H1 (cell line): ENCODE measurements around the gene RAD51B. TPM values are rescaled to one million over a fixed set of nuclear protein-coding genes. Genes with fewer than 3 reads are reported as not detected.
A peak's percentile ranks its signal among the peaks of the same experiment; 100 is the strongest.

ENCODE experiments used
- CTCF ChIA-PET: fragments of 300-600 bp; sonication (Branson Sonifier 250); formaldehyde crosslinking; loops from one replicate; lab custom pipeline; 2021; ENCODE audit not compliant: partially characterized antibody; lab: Charles Lee
- POLR2A ChIA-PET: fragments of 300-600 bp; sonication (Branson Sonifier 250); formaldehyde crosslinking; loops from one replicate; lab custom pipeline; 2021; ENCODE audit warnings: inconsistent platforms; ENCODE audit not compliant: partially characterized antibody; lab: Charles Lee
- DNase-seq, 2 experiments: peaks; one replicate each; pipeline versions ENCODE4 v3.0.0 to v3.0.0-alpha.2; 2010 to 2022; ENCODE audit warnings: low spot score in 2 of 2, low read depth in 1 of 2, mixed read lengths in 1 of 2
- FAIRE-seq: peaks from 2 replicates; lab custom pipeline; 2011; peaks lifted over from hg19 to GRCh38; lab: Jason Lieb, UNC
- H2AFZ ChIP-seq: 2 replicates; pipeline ENCODE4 v1.8.1; 2012; ENCODE audit warnings: low read length, inconsistent platforms
- H2AK5ac ChIP-seq: 2 replicates; pipeline ENCODE4 v1.6.1; 2013; ENCODE audit warnings: low read depth, low read length
- H2BK120ac ChIP-seq: replicated peaks from 2 replicates; pipeline ENCODE3; 2013; ENCODE audit warnings: low read depth, low read length, inconsistent platforms
- H2BK12ac ChIP-seq: 2 replicates; pipeline ENCODE4 v1.6.1; 2013; ENCODE audit warnings: low read depth, low read length
- H2BK15ac ChIP-seq: 2 replicates; pipeline ENCODE4 v1.6.1; 2013; ENCODE audit warnings: low read length
- H2BK20ac ChIP-seq: 2 replicates; pipeline ENCODE4 v1.6.1; 2013; ENCODE audit warnings: low read length
- H2BK5ac ChIP-seq: 2 replicates; pipeline ENCODE4 v1.6.1; 2013; ENCODE audit warnings: low read depth, low read length
- H3K14ac ChIP-seq: 2 replicates; pipeline ENCODE4 v1.6.1; 2013; ENCODE audit warnings: inconsistent platforms; ENCODE audit not compliant: insufficient read length
- H3K18ac ChIP-seq: 2 replicates; pipeline ENCODE4 v1.6.1; 2013; ENCODE audit warnings: low read length; ENCODE audit errors: extremely low read depth
- H3K23ac ChIP-seq: 2 replicates; pipeline ENCODE4 v1.6.1; 2013; ENCODE audit warnings: inconsistent platforms; ENCODE audit not compliant: insufficient read length
- H3K23me2 ChIP-seq: 2 replicates; pipeline ENCODE4 v1.6.1; 2013; ENCODE audit warnings: low read depth, low read length
- H3K27ac ChIP-seq: 2 replicates; pipeline ENCODE4 v1.6.1; 2011; ENCODE audit warnings: low read depth, low read length, inconsistent platforms
- H3K27me3 ChIP-seq, 4 experiments: replicated peaks in 1 of 4; 1 replicate in 1 of 4; 2 replicates in 3 of 4; pipeline versions ENCODE4 v1.6.1 to v1.8.1; 2011 to 2013; ENCODE audit warnings: low read length in 3 of 4, mild to moderate bottlenecking in 3 of 4, inconsistent platforms in 2 of 4, mixed read lengths in 2 of 4, moderate library complexity in 1 of 4; ENCODE audit not compliant: control insufficient read depth in 3 of 4, insufficient read depth in 3 of 4; ENCODE audit errors: extremely low read depth in 1 of 4
- H3K36me3 ChIP-seq, 4 experiments: 2 replicates each; pipeline versions ENCODE4 v1.6.1 to v1.8.1; 2011 to 2013; ENCODE audit warnings: mild to moderate bottlenecking in 4 of 4, low read length in 3 of 4, moderate library complexity in 2 of 4, control low read depth in 1 of 4, inconsistent platforms in 1 of 4; ENCODE audit not compliant: insufficient read depth in 4 of 4, control insufficient read depth in 2 of 4
- H3K4ac ChIP-seq: replicated peaks from 2 replicates; pipeline ENCODE3; 2013; ENCODE audit warnings: low read length, low read depth, mixed read lengths, inconsistent platforms; ENCODE audit not compliant: insufficient read length
- H3K4me1 ChIP-seq, 4 experiments: replicated peaks in 1 of 4; 1 replicate in 1 of 4; 2 replicates in 3 of 4; pipeline versions ENCODE4 v1.6.1 to v1.8.1; 2011 to 2013; ENCODE audit warnings: low read length in 3 of 4, inconsistent platforms in 2 of 4, mixed read lengths in 1 of 4; ENCODE audit not compliant: insufficient read depth in 4 of 4, control insufficient read depth in 3 of 4
- H3K4me2 ChIP-seq, 2 experiments: 2 replicates each; pipeline versions ENCODE4 v1.6.1 to v1.8.1; 2011 to 2013; ENCODE audit warnings: low read depth in 2 of 2, low read length in 2 of 2, control low read depth in 1 of 2, inconsistent platforms in 1 of 2, mild to moderate bottlenecking in 1 of 2; ENCODE audit not compliant: insufficient read depth in 1 of 2
- H3K4me3 ChIP-seq, 4 experiments: fragments of 200-600, 300-600 bp in 1 of 4; sonication (generic), shearing (Covaris generic), sonication (Bioruptor Twin) in 1 of 4; 2 replicates each; pipeline versions ENCODE4 v1.5.1 to v1.8.1; 2011 to 2016; ENCODE audit warnings: low read length in 4 of 4, low read depth in 3 of 4, control low read depth in 2 of 4, inconsistent platforms in 2 of 4, mild to moderate bottlenecking in 2 of 4, mixed read lengths in 1 of 4, moderate library complexity in 1 of 4; ENCODE audit not compliant: insufficient read depth in 2 of 4; ENCODE audit errors: extremely low read depth in 1 of 4
- H3K56ac ChIP-seq: replicated peaks from 2 replicates; pipeline ENCODE3; 2013; ENCODE audit warnings: low read depth, mild to moderate bottlenecking, mixed read lengths, low read length, inconsistent platforms; ENCODE audit not compliant: insufficient read length
- H3K79me1 ChIP-seq: 2 replicates; pipeline ENCODE4 v1.6.1; 2013; ENCODE audit warnings: low read depth, low read length, control low read depth
- H3K79me2 ChIP-seq, 2 experiments: 2 replicates each; pipeline versions ENCODE4 v1.6.1 to v1.8.1; 2012 to 2013; ENCODE audit warnings: low read length in 2 of 2, mild to moderate bottlenecking in 2 of 2, inconsistent platforms in 1 of 2; ENCODE audit not compliant: insufficient read depth in 2 of 2, control insufficient read depth in 1 of 2
- H3K9ac ChIP-seq, 4 experiments: replicated peaks in 1 of 4; 1 replicate in 1 of 4; 2 replicates in 3 of 4; pipeline versions ENCODE4 v1.6.1 to v1.8.1; 2011 to 2013; ENCODE audit warnings: low read depth in 3 of 4, low read length in 3 of 4, control low read depth in 2 of 4, mild to moderate bottlenecking in 2 of 4, moderate library complexity in 2 of 4, inconsistent platforms in 1 of 4; ENCODE audit errors: extremely low read depth in 1 of 4
- H3K9me3 ChIP-seq, 2 experiments: 2 replicates each; pipeline versions ENCODE4 v1.6.1 to v1.8.1; 2012 to 2013; ENCODE audit warnings: mild to moderate bottlenecking in 2 of 2, moderate library complexity in 2 of 2, control low read depth in 1 of 2, inconsistent platforms in 1 of 2, low read depth in 1 of 2, low read length in 1 of 2, mixed read lengths in 1 of 2; ENCODE audit not compliant: insufficient read depth in 2 of 2
- H4K20me1 ChIP-seq, 2 experiments: replicated peaks in 1 of 2; 2 replicates each; pipeline versions ENCODE3 to v1.8.1; 2011 to 2013; ENCODE audit warnings: inconsistent platforms in 2 of 2, low read length in 2 of 2, mild to moderate bottlenecking in 1 of 2; ENCODE audit not compliant: insufficient read depth in 2 of 2, control insufficient read depth in 1 of 2
- H4K5ac ChIP-seq: 2 replicates; pipeline ENCODE4 v1.6.1; 2013; ENCODE audit warnings: low read length, low read depth, mixed read lengths, inconsistent platforms; ENCODE audit not compliant: insufficient read length
- H4K8ac ChIP-seq: 2 replicates; pipeline ENCODE4 v1.8.0; 2013; ENCODE audit warnings: mild to moderate bottlenecking, moderate library complexity, low read length, inconsistent platforms; ENCODE audit not compliant: insufficient read depth; ENCODE audit errors: extremely low read depth
- H4K91ac ChIP-seq: replicated peaks from 2 replicates; pipeline ENCODE3; 2013; ENCODE audit warnings: low read length, mixed read lengths, inconsistent platforms; ENCODE audit not compliant: insufficient read length
- BRCA1 ChIP-seq: IDR thresholded peaks from 2 replicates; pipeline ENCODE4 v1.6.1; 2012; ENCODE audit warnings: low read depth, low read length, improper control_type of control experiment
- CTCF ChIP-seq, 3 experiments: IDR thresholded peaks; 1 replicate in 2 of 3; 2 replicates in 1 of 3; pipeline versions ENCODE4 v1.5.1 to v1.6.1; 2011; ENCODE audit warnings: low read length in 3 of 3, mild to moderate bottlenecking in 3 of 3, inconsistent platforms in 2 of 3, low read depth in 1 of 3, moderate library complexity in 1 of 3; ENCODE audit not compliant: insufficient read depth in 1 of 3; ENCODE audit errors: control extremely low read depth in 1 of 3
- PHF8 ChIP-seq: fragments of 200-600 bp; sonication (generic); conservative IDR thresholded peaks from 2 replicates; pipeline ENCODE4 v1.7.1; 2012; ENCODE audit warnings: low read depth, mild to moderate bottlenecking, inconsistent platforms, low read length, moderate library complexity
- RAD21 ChIP-seq, 2 experiments: IDR thresholded peaks in 1 of 2; conservative IDR thresholded peaks in 1 of 2; 2 replicates each; pipeline ENCODE4 v1.6.1; 2011; ENCODE audit warnings: low read depth in 2 of 2, low read length in 2 of 2, improper control_type of control experiment in 1 of 2, inconsistent platforms in 1 of 2, mild to moderate bottlenecking in 1 of 2, moderate library complexity in 1 of 2
- SIRT6 ChIP-seq: IDR thresholded peaks from one replicate; pipeline ENCODE4 v1.7.1; 2012; ENCODE audit warnings: low read length, inconsistent platforms
- WGBS, 2 experiments: shearing (Covaris generic) in 1 of 2; methylation state at CpG; one replicate each; pipeline versions ENCODE4 v1.1.6 to v1.1.7; 2013 to 2015; ENCODE audit warnings: low lambda C conversion rate in 2 of 2, mixed read lengths in 2 of 2, inconsistent platforms in 1 of 2, low coverage in 1 of 2, missing lambda C conversion rate in 1 of 2; ENCODE audit not compliant: insufficient replicate concordance in 2 of 2, insufficient coverage in 1 of 2, insufficient read length in 1 of 2; ENCODE audit errors: extremely low coverage in 1 of 2, missing lambda C conversion rate in 1 of 2; 5-methylcytosine and 5-hydroxymethylcytosine counted together
- polyA plus RNA-seq, 7 experiments: library from polyadenylated mRNA; depleted of rRNA in 3 of 7; stranded (reverse) in 5 of 7; unstranded in 2 of 7; fragments of >200 nt in 5 of 7; fragments of 200-250 nt in 2 of 7; gene quantifications; 1 replicate in 5 of 7; 2 replicates in 1 of 7; 4 replicates in 1 of 7; pipeline versions ENCODE4 v1.2.1 to v1.2.3, GENCODE V29; 2011 to 2013; ENCODE audit warnings: missing spikeins in 2 of 7, mixed read lengths in 2 of 7
- total RNA-seq: library from RNA; stranded (reverse); fragmentation: NEBNext Ultra II Directional; extraction: Animal tissue kit (Norgen Biotek cat#: 25700); gene quantifications from 2 replicates; pipeline ENCODE4 v1.2.1, GENCODE V29; 2021

RAD51B gene
- total and polyA plus RNA-seq, 2 of the 8 experiments (the other 6 are each of a cell fraction or from before 2014, with no cell fraction given): 3.9 to 14.9 TPM

- Histone ChIP-seq H4K5ac (no peak overlapping the region), H3K9ac (no peak overlapping the region; a peak in 1 of 7 replicates), H4K8ac (no peak overlapping the region), H3K27ac (no peak overlapping the region), H2BK12ac (no peak overlapping the region), H2AK5ac (no peak overlapping the region; the same call in 1 of the 2 replicates), H3K23me2 (no peaks in the 10 kb centered on the region), H3K4ac (peak overlapping the region; percentile 9), H3K4me3 (no peak overlapping the region), H3K18ac (no peak overlapping the region), H4K91ac (no peak overlapping the region), H3K79me2 (no peaks in the 10 kb centered on the region), H2BK120ac (peak overlapping the region; percentile 41), H3K36me3 (no peaks in the 10 kb centered on the region), H3K9me3 (no peaks in the 10 kb centered on the region), H3K56ac (no peak overlapping the region), H2BK20ac (no peak overlapping the region), H3K23ac (no peak overlapping the region), H3K79me1 (no peaks in the 10 kb centered on the region), H2AFZ (no peak overlapping the region; the same call in 1 of the 2 replicates), H4K20me1 (no peaks in the 10 kb centered on the region), H3K4me1 (peaks cover 0 to 12% (median 8%) of the 10 kb centered on the region in 4 experiments; a peak in 4 of 7 replicates), H3K4me2 (peak overlapping the region in 1 of 2 experiments; percentile 39; a peak in 2 of 4 replicates), H2BK15ac (no peak overlapping the region), H3K14ac (no peak overlapping the region), H2BK5ac (no peak overlapping the region; the same call in 1 of the 2 replicates), H3K27me3 (no peaks in the 10 kb centered on the region)
- WGBS, 2 experiments: 48% methylated on average over 8 of the region's 8 CpGs; no CpG with 5 or more reads in 1 of the 2 experiments
- TF ChIP-seq BRCA1 (no peak), SIRT6 (no peak), PHF8 (no peak), CTCF (IDR thresholded peaks at IDR 0.05; ENCODE audit: control extremely low read depth in 1 of 3, insufficient read depth in 1 of 3, low read depth in 1 of 3, low read length in 3 of 3) (peak in 1 of 3 experiments; percentile 10; a peak in 1 of 4 replicates), RAD21 (IDR thresholded peaks at IDR 0.05 in 1 of 2, conservative IDR thresholded peaks at IDR 0.05 in 1 of 2; ENCODE audit: low read depth in 2 of 2, low read length in 2 of 2) (peak in 1 of 2 experiments; percentile 4; a peak in 1 of 4 replicates)
- ChIA-PET POLR2A (no interaction called here), CTCF (interaction anchor here (0.9 to 1.0 kb wide), 2 partner anchors 24 to 64 kb away, joined by 3 read pairs; no protein-coding TSS in a partner anchor)
- peak; percentile 72 for FAIRE-seq
- peak; percentile 2 to 52 for DNase-seq
Observed at GRCh38 chr14:68199554-68200151, 380.1 kb downstream of the RAD51B start.
